Measurements from ENCODE around the gene ADAMTS13. TPM values are rescaled to one million over a fixed set of nuclear protein-coding genes. Genes with fewer than 3 reads are reported as not detected.

Gene ADAMTS13
- total RNA-seq, 1 donor from 2014 or later: 17.8 TPM

DNA sequence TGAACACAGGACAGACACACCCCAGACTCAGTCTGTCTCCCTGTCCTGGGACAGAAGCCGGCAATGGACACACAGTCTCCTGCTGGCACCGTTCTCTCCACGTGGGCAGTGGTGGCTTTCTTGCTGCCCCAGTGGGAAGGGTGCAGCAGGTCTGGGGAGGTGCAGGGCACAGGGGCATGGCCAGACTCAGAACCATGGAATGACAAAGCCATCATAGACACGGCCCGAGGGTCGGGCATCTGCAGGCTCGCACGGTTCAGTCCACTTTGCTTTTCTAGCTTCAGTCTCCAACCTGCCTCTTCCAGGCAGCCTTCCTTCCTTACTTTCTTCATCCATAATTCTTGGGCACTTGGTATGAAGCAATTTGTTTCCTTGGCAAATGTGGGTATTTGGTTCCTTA is 85.9 kb downstream of the ADAMTS13 start:
- no peaks in the 10 kb centered on the region for H3K9me3 Mint-ChIP-seq (ENCODE audit: low read depth)
- peaks cover 8% of the 10 kb centered on the region for H3K4me1 Mint-ChIP-seq (ENCODE audit: low read depth)
- peaks cover 13% of the 10 kb centered on the region for H3K27me3 Mint-ChIP-seq
- no peaks in the 10 kb centered on the region for H3K36me3 Mint-ChIP-seq (ENCODE audit: insufficient read depth)
- no peak overlapping the region for H3K27ac Mint-ChIP-seq
- TF ChIP-seq, protein P1, sequence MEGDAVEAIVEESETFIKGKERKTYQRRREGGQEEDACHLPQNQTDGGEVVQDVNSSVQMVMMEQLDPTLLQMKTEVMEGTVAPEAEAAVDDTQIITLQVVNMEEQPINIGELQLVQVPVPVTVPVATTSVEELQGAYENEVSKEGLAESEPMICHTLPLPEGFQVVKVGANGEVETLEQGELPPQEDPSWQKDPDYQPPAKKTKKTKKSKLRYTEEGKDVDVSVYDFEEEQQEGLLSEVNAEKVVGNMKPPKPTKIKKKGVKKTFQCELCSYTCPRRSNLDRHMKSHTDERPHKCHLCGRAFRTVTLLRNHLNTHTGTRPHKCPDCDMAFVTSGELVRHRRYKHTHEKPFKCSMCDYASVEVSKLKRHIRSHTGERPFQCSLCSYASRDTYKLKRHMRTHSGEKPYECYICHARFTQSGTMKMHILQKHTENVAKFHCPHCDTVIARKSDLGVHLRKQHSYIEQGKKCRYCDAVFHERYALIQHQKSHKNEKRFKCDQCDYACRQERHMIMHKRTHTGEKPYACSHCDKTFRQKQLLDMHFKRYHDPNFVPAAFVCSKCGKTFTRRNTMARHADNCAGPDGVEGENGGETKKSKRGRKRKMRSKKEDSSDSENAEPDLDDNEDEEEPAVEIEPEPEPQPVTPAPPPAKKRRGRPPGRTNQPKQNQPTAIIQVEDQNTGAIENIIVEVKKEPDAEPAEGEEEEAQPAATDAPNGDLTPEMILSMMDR (IDR thresholded peaks at IDR 0.05; ENCODE audit: unreplicated experiment): no peak
- H3K4me3 Mint-ChIP-seq (ENCODE audit: low read depth): no peak overlapping the region
- DNase-seq (ENCODE audit: low spot score, unreplicated experiment): no peak

Other genes starting within 250 kb of the ADAMTS13 start
- not detected in 2 replicates for gene OBP2B, start 213.1 kb upstream of the ADAMTS13 start, total RNA-seq
- 9.3 and 10.3 TPM in 2 replicates for gene ABO, start 147.2 kb upstream of the ADAMTS13 start, total RNA-seq
- gene SURF6, start 86.2 kb upstream of the ADAMTS13 start, total RNA-seq: 21.3 and 23.1 TPM in 2 replicates
- gene MED22, start 74.2 kb upstream of the ADAMTS13 start, total RNA-seq: 48.4 and 49.2 TPM in 2 replicates
- gene RPL7A, start 74.1 kb upstream of the ADAMTS13 start, total RNA-seq: 2,045 and 2,098 TPM in 2 replicates
- gene SURF1, start 65.9 kb upstream of the ADAMTS13 start, total RNA-seq: 36.3 and 42.9 TPM in 2 replicates
- 15.8 and 19.8 TPM in 2 replicates for gene SURF2, start 65.8 kb upstream of the ADAMTS13 start, total RNA-seq
- gene SURF4, start 46.3 kb upstream of the ADAMTS13 start, total RNA-seq: 120 and 122 TPM in 2 replicates
- gene STKLD1, start 46.0 kb upstream of the ADAMTS13 start, total RNA-seq: 3.8 and 4.0 TPM in 2 replicates
- 30.3 and 30.9 TPM in 2 replicates for gene REXO4, start 4.4 kb upstream of the ADAMTS13 start, total RNA-seq
- 55.6 and 56.2 TPM in 2 replicates for gene CACFD1, start 37.6 kb downstream of the ADAMTS13 start, total RNA-seq
- gene SLC2A6, start 56.7 kb downstream of the ADAMTS13 start, total RNA-seq: 4.7 and 5.2 TPM in 2 replicates
- gene MYMK, start 102.6 kb downstream of the ADAMTS13 start, total RNA-seq: not detected in 2 replicates
- 0.07 and 0.14 TPM in 2 replicates for gene ADAMTSL2, start 112.3 kb downstream of the ADAMTS13 start, total RNA-seq
- gene FAM163B, start 187.0 kb downstream of the ADAMTS13 start, total RNA-seq: not detected in 2 replicates
- not detected in 2 replicates for gene DBH, start 214.0 kb downstream of the ADAMTS13 start, total RNA-seq

All from progenitor cell of endocrine pancreas (in vitro differentiated cells).